ENCODE results near the gene GCM1.

DNA sequence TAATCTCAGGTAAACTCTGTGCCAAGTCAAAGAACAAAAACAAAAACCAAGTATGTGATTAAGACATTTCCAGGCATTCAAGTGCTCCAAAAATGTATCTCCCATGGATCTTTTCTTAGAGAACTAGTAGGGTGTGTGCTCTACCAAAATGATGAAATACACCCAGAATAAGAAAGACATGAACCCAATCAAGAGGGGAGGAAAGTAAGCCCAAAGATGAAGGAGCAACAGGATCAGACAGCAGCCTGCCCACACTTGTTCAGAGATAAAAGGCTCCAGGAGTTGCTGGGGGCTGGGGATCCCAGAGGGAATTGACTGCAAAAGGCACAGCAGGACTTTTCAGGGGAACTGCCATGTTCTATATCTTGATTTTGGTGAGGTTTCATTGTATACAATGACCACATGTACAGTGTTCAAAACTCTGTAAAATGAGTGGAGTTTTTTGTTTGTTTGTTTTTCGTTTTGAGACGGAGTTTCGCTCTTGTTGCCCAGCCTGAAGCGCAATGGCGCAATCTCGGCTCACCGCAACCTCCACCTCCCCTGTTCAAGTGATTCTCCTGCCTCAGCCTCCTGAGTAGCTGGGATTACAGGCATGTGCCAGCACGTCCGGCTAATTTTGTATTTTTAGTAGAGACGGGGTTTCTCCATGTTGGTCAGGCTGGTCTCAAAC, 24.4 kb downstream of the GCM1 start:
- TF ChIP-seq, protein P1, sequence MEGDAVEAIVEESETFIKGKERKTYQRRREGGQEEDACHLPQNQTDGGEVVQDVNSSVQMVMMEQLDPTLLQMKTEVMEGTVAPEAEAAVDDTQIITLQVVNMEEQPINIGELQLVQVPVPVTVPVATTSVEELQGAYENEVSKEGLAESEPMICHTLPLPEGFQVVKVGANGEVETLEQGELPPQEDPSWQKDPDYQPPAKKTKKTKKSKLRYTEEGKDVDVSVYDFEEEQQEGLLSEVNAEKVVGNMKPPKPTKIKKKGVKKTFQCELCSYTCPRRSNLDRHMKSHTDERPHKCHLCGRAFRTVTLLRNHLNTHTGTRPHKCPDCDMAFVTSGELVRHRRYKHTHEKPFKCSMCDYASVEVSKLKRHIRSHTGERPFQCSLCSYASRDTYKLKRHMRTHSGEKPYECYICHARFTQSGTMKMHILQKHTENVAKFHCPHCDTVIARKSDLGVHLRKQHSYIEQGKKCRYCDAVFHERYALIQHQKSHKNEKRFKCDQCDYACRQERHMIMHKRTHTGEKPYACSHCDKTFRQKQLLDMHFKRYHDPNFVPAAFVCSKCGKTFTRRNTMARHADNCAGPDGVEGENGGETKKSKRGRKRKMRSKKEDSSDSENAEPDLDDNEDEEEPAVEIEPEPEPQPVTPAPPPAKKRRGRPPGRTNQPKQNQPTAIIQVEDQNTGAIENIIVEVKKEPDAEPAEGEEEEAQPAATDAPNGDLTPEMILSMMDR (IDR thresholded peaks at IDR 0.05), result no peak
- no peak for TF ChIP-seq POLR2AphosphoS5 (IDR thresholded peaks at IDR 0.05)

All from stomach (tissue), 4 donors.